ENCODE measurements around the gene RPS16. TPM values are rescaled to one million over a fixed set of nuclear protein-coding genes. Genes with fewer than 3 reads are reported as not detected.

RPS16 gene
- total and polyA plus RNA-seq, 9 of the 15 experiments (the other 6 are each of a cell fraction or from before 2014, with no cell fraction given) = 82.6 to 3,671 (median 2,204) TPM

DNA sequence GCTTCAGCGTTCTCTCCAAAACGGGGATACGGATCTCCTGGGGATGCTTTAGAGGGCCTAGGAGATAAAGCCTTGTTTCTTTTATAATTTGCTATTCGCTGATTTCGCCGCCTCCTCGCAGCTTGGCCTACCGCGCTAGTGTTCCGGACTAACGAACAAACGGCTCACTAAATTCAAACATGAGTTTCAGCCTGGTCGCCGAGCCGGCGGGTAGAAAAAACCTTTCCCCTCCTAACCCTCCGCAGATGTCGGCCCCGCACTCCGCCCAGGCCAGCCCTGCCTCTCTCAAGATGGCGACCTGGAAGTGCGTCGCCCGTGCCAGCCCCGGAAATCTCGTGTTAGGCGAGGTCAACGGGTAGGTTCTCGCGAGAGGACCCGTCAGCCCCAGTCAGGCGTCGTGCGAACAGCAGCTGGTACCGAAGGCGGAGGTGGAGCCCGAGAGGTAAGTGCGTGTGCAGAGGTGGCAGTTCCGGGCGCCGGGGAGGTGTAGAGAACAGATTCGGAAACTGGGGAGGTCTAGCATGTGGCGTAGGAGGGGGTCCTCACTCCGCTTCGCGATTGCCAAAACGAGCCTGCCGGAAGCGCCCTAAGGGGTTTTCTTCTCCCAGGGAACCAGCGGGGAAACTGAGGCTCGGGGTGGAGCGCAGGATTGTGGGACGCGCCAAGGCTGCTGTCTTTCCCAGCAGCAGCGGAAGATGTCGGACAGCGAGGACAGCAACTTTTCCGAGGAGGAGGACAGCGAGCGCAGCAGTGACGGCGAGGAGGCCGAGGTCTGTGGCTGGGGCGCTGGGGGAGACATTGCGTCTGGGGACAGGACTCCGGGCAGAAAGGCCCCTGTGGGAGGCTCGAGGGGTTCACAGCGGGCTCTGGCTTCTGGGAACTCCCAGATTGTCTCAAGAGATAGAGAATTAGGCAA is 9.7 kb upstream of the RPS16 start, which contains the start of gene SUPT5H (continued):
- 0 out of 4 replicates have a peak, but pooled peaks of 1 of the 2 experiments have one; percentile 38 for TF ChIP-seq ETV6 (IDR thresholded peaks at IDR 0.05; ENCODE audit: borderline replicate concordance in 1 of 2, low read depth in 2 of 2, low read length in 1 of 2)
- no peak for TF ChIP-seq ETV6 (CRISPR knock-in tag; IDR thresholded peaks at IDR 0.05; ENCODE audit: borderline replicate concordance)
- peak; percentile 81 for TF ChIP-seq NEUROD1 (IDR thresholded peaks at IDR 0.05; ENCODE audit: borderline replicate concordance, low read depth, low read length, partially characterized antibody)
- TF ChIP-seq PML (IDR thresholded peaks at IDR 0.05; ENCODE audit: low read length) = peak; percentile 73; the same call in 1 of the 2 replicates
- TF ChIP-seq, protein P1, sequence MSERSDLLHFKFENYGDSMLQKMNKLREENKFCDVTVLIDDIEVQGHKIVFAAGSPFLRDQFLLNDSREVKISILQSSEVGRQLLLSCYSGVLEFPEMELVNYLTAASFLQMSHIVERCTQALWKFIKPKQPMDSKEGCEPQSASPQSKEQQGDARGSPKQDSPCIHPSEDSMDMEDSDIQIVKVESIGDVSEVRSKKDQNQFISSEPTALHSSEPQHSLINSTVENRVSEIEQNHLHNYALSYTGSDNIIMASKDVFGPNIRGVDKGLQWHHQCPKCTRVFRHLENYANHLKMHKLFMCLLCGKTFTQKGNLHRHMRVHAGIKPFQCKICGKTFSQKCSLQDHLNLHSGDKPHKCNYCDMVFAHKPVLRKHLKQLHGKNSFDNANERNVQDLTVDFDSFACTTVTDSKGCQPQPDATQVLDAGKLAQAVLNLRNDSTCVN (CRISPR knock-in tag; IDR thresholded peaks at IDR 0.05) = no peak
- TF ChIP-seq, protein P2, sequence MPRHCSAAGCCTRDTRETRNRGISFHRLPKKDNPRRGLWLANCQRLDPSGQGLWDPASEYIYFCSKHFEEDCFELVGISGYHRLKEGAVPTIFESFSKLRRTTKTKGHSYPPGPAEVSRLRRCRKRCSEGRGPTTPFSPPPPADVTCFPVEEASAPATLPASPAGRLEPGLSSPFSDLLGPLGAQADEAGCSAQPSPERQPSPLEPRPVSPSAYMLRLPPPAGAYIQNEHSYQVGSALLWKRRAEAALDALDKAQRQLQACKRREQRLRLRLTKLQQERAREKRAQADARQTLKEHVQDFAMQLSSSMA (CRISPR knock-in tag; IDR thresholded peaks at IDR 0.05) = peak; percentile 99
- TF ChIP-seq RHOXF2B (CRISPR knock-in tag; conservative IDR thresholded peaks at IDR 0.05) = no peak
- TF ChIP-seq ELF1 (tag; IDR thresholded peaks at IDR 0.05) = peak; percentile 96
- TF ChIP-seq ZBED1 (IDR thresholded peaks at IDR 0.05) = no peak
- no peak for TF ChIP-seq POU5F1 (IDR thresholded peaks at IDR 0.05; ENCODE audit: borderline replicate concordance, low read depth, low read length, partially characterized antibody)
- TF ChIP-seq, protein P3, sequence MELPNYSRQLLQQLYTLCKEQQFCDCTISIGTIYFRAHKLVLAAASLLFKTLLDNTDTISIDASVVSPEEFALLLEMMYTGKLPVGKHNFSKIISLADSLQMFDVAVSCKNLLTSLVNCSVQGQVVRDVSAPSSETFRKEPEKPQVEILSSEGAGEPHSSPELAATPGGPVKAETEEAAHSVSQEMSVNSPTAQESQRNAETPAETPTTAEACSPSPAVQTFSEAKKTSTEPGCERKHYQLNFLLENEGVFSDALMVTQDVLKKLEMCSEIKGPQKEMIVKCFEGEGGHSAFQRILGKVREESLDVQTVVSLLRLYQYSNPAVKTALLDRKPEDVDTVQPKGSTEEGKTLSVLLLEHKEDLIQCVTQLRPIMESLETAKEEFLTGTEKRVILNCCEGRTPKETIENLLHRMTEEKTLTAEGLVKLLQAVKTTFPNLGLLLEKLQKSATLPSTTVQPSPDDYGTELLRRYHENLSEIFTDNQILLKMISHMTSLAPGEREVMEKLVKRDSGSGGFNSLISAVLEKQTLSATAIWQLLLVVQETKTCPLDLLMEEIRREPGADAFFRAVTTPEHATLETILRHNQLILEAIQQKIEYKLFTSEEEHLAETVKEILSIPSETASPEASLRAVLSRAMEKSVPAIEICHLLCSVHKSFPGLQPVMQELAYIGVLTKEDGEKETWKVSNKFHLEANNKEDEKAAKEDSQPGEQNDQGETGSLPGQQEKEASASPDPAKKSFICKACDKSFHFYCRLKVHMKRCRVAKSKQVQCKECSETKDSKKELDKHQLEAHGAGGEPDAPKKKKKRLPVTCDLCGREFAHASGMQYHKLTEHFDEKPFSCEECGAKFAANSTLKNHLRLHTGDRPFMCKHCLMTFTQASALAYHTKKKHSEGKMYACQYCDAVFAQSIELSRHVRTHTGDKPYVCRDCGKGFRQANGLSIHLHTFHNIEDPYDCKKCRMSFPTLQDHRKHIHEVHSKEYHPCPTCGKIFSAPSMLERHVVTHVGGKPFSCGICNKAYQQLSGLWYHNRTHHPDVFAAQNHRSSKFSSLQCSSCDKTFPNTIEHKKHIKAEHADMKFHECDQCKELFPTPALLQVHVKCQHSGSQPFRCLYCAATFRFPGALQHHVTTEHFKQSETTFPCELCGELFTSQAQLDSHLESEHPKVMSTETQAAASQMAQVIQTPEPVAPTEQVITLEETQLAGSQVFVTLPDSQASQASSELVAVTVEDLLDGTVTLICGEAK (IDR thresholded peaks at IDR 0.05) = peak; percentile 89
- TF ChIP-seq, protein P3 (CRISPR knock-in tag; IDR thresholded peaks at IDR 0.05) = no peak
- TF ChIP-seq, protein P4, sequence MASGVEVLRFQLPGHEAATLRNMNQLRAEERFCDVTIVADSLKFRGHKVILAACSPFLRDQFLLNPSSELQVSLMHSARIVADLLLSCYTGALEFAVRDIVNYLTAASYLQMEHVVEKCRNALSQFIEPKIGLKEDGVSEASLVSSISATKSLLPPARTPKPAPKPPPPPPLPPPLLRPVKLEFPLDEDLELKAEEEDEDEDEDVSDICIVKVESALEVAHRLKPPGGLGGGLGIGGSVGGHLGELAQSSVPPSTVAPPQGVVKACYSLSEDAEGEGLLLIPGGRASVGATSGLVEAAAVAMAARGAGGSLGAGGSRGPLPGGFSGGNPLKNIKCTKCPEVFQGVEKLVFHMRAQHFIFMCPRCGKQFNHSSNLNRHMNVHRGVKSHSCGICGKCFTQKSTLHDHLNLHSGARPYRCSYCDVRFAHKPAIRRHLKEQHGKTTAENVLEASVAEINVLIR (CRISPR knock-in tag; IDR thresholded peaks at IDR 0.05) = peak; percentile 63; the same call in 1 of the 2 replicates

All from K562 (cell line).